Heart left ventricle (tissue), 16 donors: Measurements from ENCODE around the gene OGFR. TPM values are rescaled to one million over a fixed set of nuclear protein-coding genes. Genes with fewer than 3 reads are reported as not detected.

Experiments
- ATAC-seq, 4 donors: fragments of 200-7000 bp; cut with Tn5 transposase; one replicate each; pipeline ENCODE4 v1.9.1; 2020 to 2022; ENCODE audit warnings: moderate library complexity in 4 of 4, mild to moderate bottlenecking in 3 of 4, moderate number of reproducible peaks in 1 of 4
- DNase-seq, 5 donors: peaks; one replicate each; pipeline ENCODE4 v3.0.0-alpha.2; 2020
- H3K27ac ChIP-seq, 12 donors: fragments of 200-600 bp; sonication (generic) in 4 of 12; one replicate each; pipeline versions ENCODE4 v1.5.0 to v1.8.0; 2016 to 2022; ENCODE audit warnings: mild to moderate bottlenecking in 2 of 12
- H3K27me3 ChIP-seq, 9 donors: fragments of 200-600 bp; sonication (generic) in 2 of 9; one replicate each; pipeline versions ENCODE4 v1.5.1 to v1.8.0; 2016 to 2022; ENCODE audit warnings: mild to moderate bottlenecking in 3 of 9
- H3K36me3 ChIP-seq, 9 donors: fragments of 200-600 bp; sonication (generic) in 2 of 9; one replicate each; pipeline versions ENCODE4 v1.5.0 to v1.8.0; 2018 to 2022; ENCODE audit warnings: mild to moderate bottlenecking in 2 of 9
- H3K4me1 ChIP-seq, 12 donors: fragments of 200-600 bp; sonication (generic) in 4 of 12; one replicate each; pipeline versions ENCODE4 v1.5.0 to v1.8.0; 2016 to 2022; ENCODE audit warnings: mild to moderate bottlenecking in 3 of 12
- H3K4me3 ChIP-seq, 12 donors: fragments of 200-600 bp; sonication (generic) in 4 of 12; one replicate each; pipeline versions ENCODE4 v1.5.0 to v1.8.0; 2017 to 2022; ENCODE audit warnings: mild to moderate bottlenecking in 9 of 12, moderate library complexity in 4 of 12
- H3K9me3 ChIP-seq, 12 donors: fragments of 200-600 bp; sonication (generic) in 4 of 12; one replicate each; pipeline versions ENCODE4 v1.5.0 to v1.8.0; 2016 to 2022; ENCODE audit warnings: mild to moderate bottlenecking in 1 of 12
- POLR2A ChIP-seq, 2 donors: fragments of 450-650 bp; IDR thresholded peaks; one replicate each; pipeline ENCODE4 v1.6.1; 2017; ENCODE audit warnings: antibody characterized with exemption in 2 of 2, mild to moderate bottlenecking in 2 of 2, moderate library complexity in 2 of 2
- WGBS, 4 donors: extraction: QIAGEN DNeasy Blood & Tissue Kit in 2 of 4; methylation state at CpG; one replicate each; pipeline versions ENCODE4 v1.1.5 to v1.1.7; 2013 to 2018; 5-methylcytosine and 5-hydroxymethylcytosine counted together
- intact Hi-C, 10 donors: fragments of 100-400 bp; cut with DNase I; formaldehyde crosslinking; loops; one replicate each; pipeline versions ENCODE4 v1.11.1 to v1.14.2; 2022
- polyA plus RNA-seq, 2 donors: library from polyadenylated mRNA; stranded (reverse); fragments of 200-250 nt; gene quantifications; one replicate each; pipeline ENCODE4 v1.2.3, GENCODE V29; 2013
- total RNA-seq, 9 donors: library from RNA; depleted of rRNA in 2 of 9; stranded (reverse); fragments of >200 nt in 2 of 9; fragmentation: NEBNext Ultra II Directional in 3 of 9; extraction: Animal tissue kit (Norgen Biotek cat#: 25700) in 3 of 9; gene quantifications; one replicate each; pipeline versions ENCODE4 v1.1.0 to v1.2.4, GENCODE V29; 2016 to 2023
- TF ChIP-seq, protein P1 (sequence below), 12 donors: fragments of 200-600 bp; sonication (generic) in 4 of 12; IDR thresholded peaks; one replicate each; pipeline versions ENCODE4 v1.5.0 to v1.8.0; 2018 to 2022; ENCODE audit warnings: antibody characterized with exemption in 12 of 12, mild to moderate bottlenecking in 5 of 12
- donor health status: ischemic (EF 13 %, LVEDD 7.1; RV severe dilation, severe dysfunction).
- donor health status: healthy with polysubstance abuse.
- donor health status: DM: no; HTN: yes; CAD: no.
- donor health status: DM: no; HTN: no; CAD: no.
- donor health status: ischemic (EF 25% LVEDD 6.9; RV normal size, moderate dysfunction).
- donor health status: ischemic (EF 25% LVEDD 5.7; RV mildly dilated, moderate dysfunction).
- donor health status: healthy.
- donor health status: DM: yes; HTN: yes; CAD: no.
- donor health status: ischemic (EF 35%, LVEDD 5.7; RV mildly dilated, moderate dysfunction).
- donor health status: nonischemic (EF 11% LVEDD 7.7; RV severe dilation, severe dysfunction).
- donor health status: DM: yes; HTN: yes; CAD: no.
- donor health status: PGD.
- donor health status: ischemic (EF 29% LVEDD 5.4; RV normal size, mild dysfunction).
- donor health status: nonischemic (EF 23%, LVEDD 6.1; RV moderate dilation, normal function).

OGFR gene
- total and polyA plus RNA-seq, 11 donors: 14.9 to 46.9 (median 21.2) TPM

DNA sequence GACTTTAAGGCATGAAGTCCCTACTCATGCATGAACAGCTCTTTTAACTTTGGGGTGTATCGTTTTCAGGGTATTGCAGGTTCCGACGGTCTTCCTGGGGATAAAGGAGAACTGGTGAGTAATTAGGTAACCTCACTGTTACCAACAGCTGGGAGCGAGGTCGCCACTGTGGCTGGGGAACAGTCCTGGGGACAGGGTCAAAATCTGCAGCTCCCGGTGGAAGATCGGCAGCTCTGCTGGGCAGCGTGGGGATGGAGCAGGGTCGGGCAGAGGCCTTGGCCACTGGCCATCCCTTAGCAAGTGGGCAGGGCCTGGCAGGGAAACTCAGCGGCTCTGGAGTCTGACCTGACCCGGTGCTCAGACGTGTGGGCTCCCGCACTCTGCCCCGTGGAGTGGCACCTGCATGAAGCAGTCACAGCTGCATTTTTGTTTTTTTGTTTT lies 28.3 kb downstream of the OGFR start:
- 70 to 79% (median 72%) methylated on average over 14 of the region's 14 CpGs for WGBS, 4 donors
- Histone ChIP-seq H3K36me3 (no peaks in the 10 kb centered on the region), H3K4me1 (peaks cover 0 to 20% (median 0%) of the 10 kb centered on the region in 12 donors), H3K4me3 (peak overlapping the region in 1 of 12 donors; percentile 5), H3K9me3 (no peaks in the 10 kb centered on the region), H3K27ac (no peak overlapping the region), H3K27me3 (no peaks in the 10 kb centered on the region)
- DNase-seq (peak in 3 of 5 donors; percentile 14 to 60 (median 21)), ATAC-seq (no peak)
- TF ChIP-seq, protein P1, sequence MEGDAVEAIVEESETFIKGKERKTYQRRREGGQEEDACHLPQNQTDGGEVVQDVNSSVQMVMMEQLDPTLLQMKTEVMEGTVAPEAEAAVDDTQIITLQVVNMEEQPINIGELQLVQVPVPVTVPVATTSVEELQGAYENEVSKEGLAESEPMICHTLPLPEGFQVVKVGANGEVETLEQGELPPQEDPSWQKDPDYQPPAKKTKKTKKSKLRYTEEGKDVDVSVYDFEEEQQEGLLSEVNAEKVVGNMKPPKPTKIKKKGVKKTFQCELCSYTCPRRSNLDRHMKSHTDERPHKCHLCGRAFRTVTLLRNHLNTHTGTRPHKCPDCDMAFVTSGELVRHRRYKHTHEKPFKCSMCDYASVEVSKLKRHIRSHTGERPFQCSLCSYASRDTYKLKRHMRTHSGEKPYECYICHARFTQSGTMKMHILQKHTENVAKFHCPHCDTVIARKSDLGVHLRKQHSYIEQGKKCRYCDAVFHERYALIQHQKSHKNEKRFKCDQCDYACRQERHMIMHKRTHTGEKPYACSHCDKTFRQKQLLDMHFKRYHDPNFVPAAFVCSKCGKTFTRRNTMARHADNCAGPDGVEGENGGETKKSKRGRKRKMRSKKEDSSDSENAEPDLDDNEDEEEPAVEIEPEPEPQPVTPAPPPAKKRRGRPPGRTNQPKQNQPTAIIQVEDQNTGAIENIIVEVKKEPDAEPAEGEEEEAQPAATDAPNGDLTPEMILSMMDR (IDR thresholded peaks at IDR 0.05): no peak
- no peak for TF ChIP-seq POLR2A (IDR thresholded peaks at IDR 0.05)
- intact Hi-C loops: no loop called here

DNA sequence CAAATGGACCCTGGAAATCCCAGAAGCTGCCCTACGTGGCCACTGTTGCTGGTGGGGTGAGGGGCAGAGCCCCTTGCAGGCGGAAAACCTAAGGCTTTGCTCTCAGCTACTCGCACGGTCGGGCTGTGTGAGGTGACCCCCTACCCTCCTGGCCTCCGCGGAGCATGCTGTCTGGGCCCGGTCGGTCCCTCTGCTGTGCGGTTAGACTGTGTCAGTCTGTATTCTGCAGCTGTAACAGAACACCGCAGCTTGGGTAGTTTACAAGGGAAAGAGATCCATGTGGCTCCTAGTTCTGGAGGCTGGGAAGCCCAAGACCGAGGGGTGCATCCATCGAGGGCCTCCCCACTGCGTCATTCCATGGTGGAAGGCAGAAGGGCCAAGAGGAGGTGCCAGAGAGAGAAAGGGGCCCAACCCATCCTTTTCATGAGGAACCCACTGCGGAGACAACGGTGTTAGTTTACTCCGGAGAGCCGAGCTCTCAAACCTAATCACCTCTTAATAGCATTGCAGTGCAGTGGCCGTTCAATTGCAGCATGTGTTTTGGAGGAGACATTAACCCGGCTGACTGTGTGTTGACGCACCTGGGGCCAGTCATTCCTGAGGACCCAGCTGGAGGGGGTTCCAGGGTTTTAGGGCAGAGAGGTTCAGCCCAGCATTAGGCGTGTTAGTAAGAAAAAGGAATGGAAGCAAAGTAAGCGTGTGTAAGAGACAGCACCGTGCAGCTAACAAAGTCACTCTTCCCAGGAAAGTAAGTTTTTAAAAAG lies 30.5 kb downstream of the OGFR start:
- no peak for ATAC-seq
- no peaks in the 10 kb centered on the region for H3K27me3 ChIP-seq

DNA sequence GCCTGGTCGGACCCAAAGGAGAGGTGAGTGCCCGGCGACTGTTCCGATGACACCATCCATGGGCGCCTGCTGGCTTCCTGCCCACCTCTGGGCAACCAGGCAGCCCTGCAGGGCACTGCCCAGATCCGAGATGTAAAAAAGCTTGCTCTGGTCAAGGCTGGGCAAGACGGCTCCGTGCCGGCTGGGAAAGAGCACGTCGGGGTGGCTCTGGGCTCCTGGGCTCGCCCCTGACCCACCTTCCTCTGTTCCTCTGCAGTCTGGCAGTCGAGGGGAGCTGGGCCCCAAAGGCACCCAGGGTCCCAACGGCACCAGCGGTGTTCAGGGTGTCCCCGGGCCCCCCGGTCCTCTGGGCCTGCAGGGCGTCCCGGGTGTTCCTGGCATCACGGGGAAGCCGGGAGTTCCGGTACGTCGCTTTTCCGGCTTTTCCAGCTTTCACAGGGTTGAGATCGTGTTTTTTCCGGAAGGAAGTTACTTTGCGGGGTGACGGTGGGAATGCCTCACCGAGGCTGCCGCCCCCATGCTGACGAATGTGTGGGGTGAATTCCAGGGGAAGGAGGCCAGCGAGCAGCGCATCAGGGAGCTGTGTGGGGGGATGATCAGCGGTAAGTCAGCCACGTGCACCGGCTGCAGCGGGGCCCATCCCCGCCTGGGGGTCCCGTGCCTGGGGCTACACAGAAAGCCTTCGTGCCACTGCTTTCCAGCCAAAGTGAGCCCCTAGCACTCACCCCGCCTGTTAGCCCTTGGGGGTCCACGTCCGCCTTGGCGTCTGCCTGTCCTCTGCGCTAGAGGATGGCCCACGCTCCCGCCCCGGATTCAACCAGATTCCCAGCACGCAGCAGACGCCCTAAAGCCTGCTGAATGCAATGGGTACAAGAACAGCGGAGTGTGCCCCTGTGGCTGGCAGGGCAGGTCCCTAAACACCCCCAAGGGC lies 31.6 kb downstream of the OGFR start:
- Histone ChIP-seq H3K9me3 (no peaks in the 10 kb centered on the region), H3K4me3 (no peak overlapping the region), H3K4me1 (peaks cover 0 to 23% (median 0%) of the 10 kb centered on the region in 12 donors), H3K36me3 (no peaks in the 10 kb centered on the region), H3K27me3 (no peaks in the 10 kb centered on the region), H3K27ac (no peak overlapping the region)
- WGBS, 4 donors: 72 to 87% (median 72%) methylated on average over 40 to 52 of the region's 52 CpGs
- ATAC-seq: peak in 1 of 4 donors; percentile 41
- no peak for DNase-seq
- TF ChIP-seq, protein P1 (IDR thresholded peaks at IDR 0.05): no peak
- TF ChIP-seq POLR2A (IDR thresholded peaks at IDR 0.05): no peak
- intact Hi-C loops: no loop called here

More for the DNA sequence above, 30.5 kb downstream of the OGFR start:
- H3K27ac ChIP-seq: no peak overlapping the region
- no peaks in the 10 kb centered on the region for H3K9me3 ChIP-seq
- no peak overlapping the region for H3K4me3 ChIP-seq
- DNase-seq: peak in 2 of 5 donors; percentile 14 to 15
- intact Hi-C loops: no loop called here
- no peaks in the 10 kb centered on the region for H3K36me3 ChIP-seq
- TF ChIP-seq, protein P1 (IDR thresholded peaks at IDR 0.05): no peak
- no peak for TF ChIP-seq POLR2A (IDR thresholded peaks at IDR 0.05)
- 88 to 92% (median 90%) methylated on average over 22 to 24 of the region's 24 CpGs for WGBS, 4 donors
- peaks cover 0 to 23% (median 0%) of the 10 kb centered on the region in 12 donors for H3K4me1 ChIP-seq
